WERI-Rb-1 (cell line): ENCODE data around the gene PABPC1L.
A peak's percentile ranks its signal among the peaks of the same experiment; 100 is the strongest.

Source experiments
- DNase-seq: peaks from one replicate; pipeline ENCODE4 v3.0.0-alpha.2; 2020
- H3K27ac ChIP-seq: fragments of 250-450 bp; sonication (Bioruptor Pico); 2 replicates; pipeline ENCODE4 v1.5.1; 2020; ENCODE audit warnings: mild to moderate bottlenecking, moderate library complexity
- H3K27me3 ChIP-seq: fragments of 250-450 bp; sonication (Bioruptor Pico); 2 replicates; pipeline ENCODE4 v1.5.1; 2021; ENCODE audit warnings: mild to moderate bottlenecking, low read depth, moderate library complexity; ENCODE audit not compliant: insufficient read depth, severe bottlenecking
- H3K36me3 ChIP-seq: fragments of 250-450 bp; sonication (Bioruptor Pico); 2 replicates; pipeline ENCODE4 v1.5.1; 2020; ENCODE audit warnings: mild to moderate bottlenecking, moderate library complexity
- H3K4me3 ChIP-seq: 2 replicates; pipeline ENCODE4 v1.5.1; 2011; ENCODE audit warnings: low read depth, mild to moderate bottlenecking, control low read depth, low read length
- H3K9me3 ChIP-seq: fragments of 250-450 bp; sonication (Bioruptor Pico); 2 replicates; pipeline ENCODE4 v1.5.1; 2021; ENCODE audit warnings: mild to moderate bottlenecking, moderate library complexity; ENCODE audit not compliant: severe bottlenecking
- CTCF ChIP-seq: IDR thresholded peaks from 2 replicates; pipeline ENCODE4 v1.5.1; 2011; ENCODE audit warnings: low read depth, mild to moderate bottlenecking, control low read depth, inconsistent platforms, low read length

The PABPC1L gene

GRCh38 chr20:44966030-44966961 lies 56.4 kb downstream of the PABPC1L start, which contains the start of gene STK4:
Gene STK4 (plus strand): TSS chr20:44966512. CDS start chr20:44966569, 57 bp downstream.
- DNase-seq, result peak; percentile 95
- H3K27ac ChIP-seq, result peak within 1 kb of the TSS; percentile 56
- no peaks in the 10 kb centered on the region for H3K9me3 ChIP-seq
- H3K27me3 ChIP-seq, result no peaks in the 10 kb centered on the region
- TF ChIP-seq CTCF, result peak; percentile 80
- peaks cover 2% of the 10 kb centered on the region; the same call in 1 of the 2 replicates for H3K36me3 ChIP-seq
- H3K4me3 ChIP-seq, result peak within 1 kb of the TSS; percentile 90

GRCh38 chr20:44967207-44967807 lies 57.4 kb downstream of the PABPC1L start:
- TF ChIP-seq CTCF, result no peak
- peak overlapping the region; percentile 90 for H3K4me3 ChIP-seq
- DNase-seq, result no peak
- H3K36me3 ChIP-seq, result peaks cover 5% of the 10 kb centered on the region; the same call in 1 of the 2 replicates
- H3K27ac ChIP-seq, result no peak overlapping the region
- no peaks in the 10 kb centered on the region for H3K27me3 ChIP-seq
- no peaks in the 10 kb centered on the region for H3K9me3 ChIP-seq

- Histone ChIP-seq H3K27ac (no peak overlapping the region), H3K4me3 (no peak overlapping the region)
- DNase-seq, result no peak
Measured at GRCh38 chr20:44969300-44969894, 59.5 kb downstream of the PABPC1L start.

GRCh38 chr20:44970243-44970757 lies 60.4 kb downstream of the PABPC1L start:
- peaks cover 30% of the 10 kb centered on the region for H3K36me3 ChIP-seq
- DNase-seq, result no peak
- H3K27ac ChIP-seq, result no peak overlapping the region
- H3K9me3 ChIP-seq, result no peaks in the 10 kb centered on the region
- H3K4me3 ChIP-seq, result no peak overlapping the region
- no peaks in the 10 kb centered on the region for H3K27me3 ChIP-seq
- no peak for TF ChIP-seq CTCF

More at GRCh38 chr20:44969300-44969894, 59.5 kb downstream of the PABPC1L start:
- Histone ChIP-seq H3K36me3 (peaks cover 21% of the 10 kb centered on the region), H3K9me3 (no peaks in the 10 kb centered on the region), H3K27me3 (no peaks in the 10 kb centered on the region)
- no peak for TF ChIP-seq CTCF

GRCh38 chr20:44973053-44973452 lies 63.2 kb downstream of the PABPC1L start:
- Histone ChIP-seq H3K4me3 (no peak overlapping the region), H3K27me3 (no peaks in the 10 kb centered on the region), H3K27ac (no peak overlapping the region), H3K36me3 (peaks cover 35% of the 10 kb centered on the region), H3K9me3 (no peaks in the 10 kb centered on the region)
- TF ChIP-seq CTCF, result no peak
- DNase-seq, result no peak
